Stimulated activated CD4-positive, alpha-beta T cell treated with anti-CD3 and anti-CD28 coated beads, TNF-alpha, amount 100 ng/mL, for 1 hour (primary cell): Measurements from ENCODE around the gene LEF1.
"Not testable (repeated sequence)": the region's sequence is repeated elsewhere in the genome, so short reads cannot be mapped to it uniquely, and the experiment has no call there.

Experiments
- DNase-seq, 3 donors: peaks; one replicate each; pipeline ENCODE4 v3.0.0-alpha.2; 2020; ENCODE audit warnings: low read depth in 3 of 3, low spot score in 1 of 3

LEF1 gene

DNA sequence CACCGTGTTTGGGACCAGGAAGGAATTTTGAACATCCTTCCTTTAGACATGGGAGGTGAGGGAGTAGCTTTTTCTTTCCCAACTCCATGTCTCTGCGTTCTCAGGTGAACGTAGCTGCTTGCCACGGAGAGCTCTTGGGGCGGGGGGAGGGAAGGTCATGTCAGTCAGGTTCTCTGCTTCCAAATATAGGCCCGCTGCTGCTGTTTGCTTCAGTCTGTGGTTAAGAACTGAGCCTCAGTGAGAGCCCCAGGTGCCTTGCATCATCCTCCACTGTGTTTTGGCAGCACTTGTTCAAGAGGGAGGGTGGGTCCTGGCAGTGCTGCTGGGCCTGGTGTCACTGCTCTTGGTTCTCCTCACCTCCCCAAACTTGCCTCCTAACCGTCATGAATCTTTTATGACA, 132.5 kb downstream of the LEF1 start:
- DNase-seq: peak in 2 of 3 donors; percentile 11 to 51

DNA sequence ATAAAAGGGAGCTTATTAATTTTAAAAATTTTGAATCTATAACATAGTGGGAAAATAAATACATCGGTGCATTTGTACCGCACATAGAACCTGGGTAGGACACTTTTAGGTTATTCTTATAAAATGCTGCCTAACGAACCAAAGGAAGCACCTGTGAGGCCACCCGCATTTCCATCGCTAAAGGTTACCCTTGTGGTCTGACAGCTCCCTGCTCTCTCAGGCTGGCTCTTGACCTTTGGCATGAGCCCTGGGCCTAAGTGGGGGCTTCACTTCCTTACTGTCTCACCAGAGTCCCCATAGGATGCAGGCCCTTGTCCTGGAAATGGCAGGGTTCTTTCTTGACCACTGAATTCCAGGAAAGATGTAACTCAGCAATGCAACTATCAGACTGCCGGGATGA, 133.0 kb downstream of the LEF1 start:
- no peak for DNase-seq

GRCh38 chr4:108034565-108034964, 134.2 kb downstream of the LEF1 start:
- no peak for DNase-seq

- no peak for DNase-seq
Measured at GRCh38 chr4:108033348-108033747, 135.4 kb downstream of the LEF1 start.

DNA sequence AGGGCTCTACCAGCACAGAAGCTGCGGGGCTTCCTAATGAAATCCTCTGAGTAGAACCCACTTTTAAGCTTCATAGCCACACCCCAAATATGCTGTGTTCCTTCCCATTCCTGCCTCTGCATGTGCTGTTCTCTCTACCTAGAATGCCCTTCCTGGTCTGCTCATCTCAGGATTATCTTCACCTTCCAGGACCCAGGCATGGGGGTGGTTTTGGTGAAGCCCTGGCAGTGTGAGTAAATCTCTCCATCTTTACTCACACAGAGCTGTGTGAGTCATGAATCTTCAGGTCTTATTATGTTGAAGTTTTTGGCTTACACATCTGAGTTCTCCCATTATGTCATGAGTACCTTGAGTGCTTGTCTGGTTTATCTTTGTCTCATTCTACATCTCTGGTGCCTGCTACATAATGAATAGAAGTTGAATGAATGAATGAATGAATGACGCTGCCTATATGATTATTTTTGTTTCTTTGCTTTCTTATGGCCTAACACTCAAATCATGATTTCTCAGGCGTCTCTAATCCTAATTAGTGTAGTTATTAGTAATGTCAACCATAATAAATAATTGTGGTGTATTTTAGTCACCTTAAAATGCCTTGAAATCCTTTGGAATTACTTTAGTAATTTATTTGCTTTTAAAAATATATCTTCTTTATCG, 137.2 kb downstream of the LEF1 start:
- DNase-seq: no peak

- peak in 2 of 3 donors; percentile 23 to 51 for DNase-seq
Measured at GRCh38 chr4:108030332-108030731, 138.4 kb downstream of the LEF1 start.

DNA sequence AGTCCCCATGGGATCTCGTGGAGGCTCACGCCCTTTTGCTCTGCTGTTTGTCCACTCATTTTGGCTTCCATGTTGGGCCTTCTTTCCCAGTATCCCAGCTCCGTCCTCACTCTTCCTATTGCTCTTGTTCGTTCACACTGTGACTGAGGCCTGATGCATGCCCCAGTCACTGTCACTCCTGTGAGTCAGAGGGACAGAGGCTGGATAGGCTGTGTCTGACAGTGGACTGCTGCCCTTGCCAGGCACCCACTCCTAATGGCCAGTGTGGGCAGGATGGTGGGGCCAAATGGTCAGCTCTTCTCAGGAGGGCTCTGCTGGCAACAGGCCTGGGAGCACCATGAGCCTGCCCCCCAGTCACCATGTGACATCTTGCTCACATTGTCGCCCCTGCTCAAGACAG, 139.0 kb downstream of the LEF1 start:
- no peak for DNase-seq

DNA sequence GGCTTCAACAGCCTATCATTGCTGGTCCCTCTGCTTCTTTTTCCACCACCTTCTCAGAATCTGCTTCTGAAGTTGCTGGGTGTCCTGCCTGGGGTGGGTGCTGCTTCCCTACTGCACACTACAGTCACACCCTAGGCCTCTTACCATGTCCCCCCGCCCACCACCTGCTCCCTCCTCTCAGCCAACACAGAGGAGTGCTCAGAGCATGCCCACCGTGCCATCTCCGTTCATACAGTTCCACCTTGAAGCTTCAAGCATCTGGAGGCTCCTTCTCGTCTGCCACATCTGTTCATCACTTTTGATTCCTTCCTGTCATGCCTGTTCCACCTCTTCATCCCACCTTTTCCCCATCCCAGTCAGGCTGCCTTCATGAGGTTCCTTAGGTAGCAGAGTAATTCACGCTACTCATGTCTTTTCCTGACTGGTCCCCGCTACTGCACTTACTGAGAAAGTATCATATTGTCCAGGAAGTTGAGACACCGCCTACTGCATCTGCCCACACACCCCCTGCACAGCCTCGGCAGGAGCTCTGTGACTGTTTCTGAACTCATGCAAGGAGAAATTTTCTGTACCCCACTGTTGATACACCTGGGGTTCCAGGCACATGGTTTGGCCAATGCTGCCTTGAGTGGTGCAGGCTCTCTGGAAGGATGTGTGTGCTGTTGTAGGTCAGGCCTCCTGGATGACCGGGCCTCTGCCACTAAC, 139.6 kb downstream of the LEF1 start:
- DNase-seq: peak in 1 of 3 donors; percentile 49

- no peak for DNase-seq
Measured at GRCh38 chr4:108024878-108025165, 143.9 kb downstream of the LEF1 start.

DNA sequence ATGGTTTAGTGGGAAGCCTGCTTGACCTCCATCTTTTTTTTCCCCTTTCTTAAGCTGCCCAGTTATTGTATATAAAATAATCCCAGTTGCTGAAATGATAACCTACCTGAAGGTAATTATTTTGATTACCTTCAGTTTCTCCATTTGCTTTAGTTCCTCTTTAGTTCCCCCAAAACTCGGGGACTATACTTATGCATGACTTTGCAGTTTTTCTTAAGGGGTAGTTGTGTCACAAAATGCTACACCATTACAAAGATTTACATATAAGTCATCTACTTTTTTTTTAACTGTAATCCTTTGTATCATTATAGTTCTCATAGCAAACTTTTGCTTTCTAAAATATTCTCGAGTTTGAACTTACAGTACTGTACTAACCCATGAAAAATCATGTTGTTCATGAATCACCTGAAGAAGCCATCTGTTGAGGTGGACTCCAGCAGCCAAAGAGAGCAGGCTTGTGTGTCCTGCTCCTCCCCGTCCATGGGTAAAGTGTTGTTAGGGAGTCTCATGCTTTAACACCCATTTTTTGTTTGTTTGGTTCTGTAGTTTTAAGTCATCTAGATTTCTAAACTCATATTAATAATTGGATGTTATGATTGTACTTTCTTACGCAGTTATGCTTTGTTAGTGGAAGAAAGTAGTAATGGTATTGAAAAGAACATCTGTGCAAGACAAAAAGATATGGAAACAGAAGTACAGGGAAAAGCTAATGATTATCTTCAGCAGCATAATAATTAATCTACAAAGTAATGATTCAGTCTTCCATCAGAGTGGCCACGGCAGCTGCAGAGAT, 144.5 kb downstream of the LEF1 start:
- DNase-seq: no peak

DNA sequence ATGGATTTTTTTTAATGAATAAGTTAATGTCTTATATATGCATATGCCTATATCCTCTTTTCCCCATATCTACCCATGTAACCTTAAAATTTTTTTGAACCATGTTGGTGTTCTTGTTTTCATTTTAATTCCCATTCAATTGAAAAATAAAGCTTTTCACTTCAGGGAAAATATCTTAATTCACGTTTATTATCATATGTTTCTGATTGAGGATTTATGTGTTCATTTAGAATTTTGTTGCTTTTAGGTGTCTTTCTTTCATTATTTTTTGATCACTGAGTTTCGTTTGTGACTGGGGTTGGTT, 149.9 kb downstream of the LEF1 start:
- no peak for DNase-seq

GRCh38 chr4:108018040-108018883, 150.5 kb downstream of the LEF1 start:
- peak; percentile 68 to 78 (median 74) for DNase-seq

- no peak for DNase-seq
Measured at GRCh38 chr4:108013955-108014354, 154.8 kb downstream of the LEF1 start.

- no peak for DNase-seq
Measured at GRCh38 chr4:108013327-108013726, 155.4 kb downstream of the LEF1 start.

DNA sequence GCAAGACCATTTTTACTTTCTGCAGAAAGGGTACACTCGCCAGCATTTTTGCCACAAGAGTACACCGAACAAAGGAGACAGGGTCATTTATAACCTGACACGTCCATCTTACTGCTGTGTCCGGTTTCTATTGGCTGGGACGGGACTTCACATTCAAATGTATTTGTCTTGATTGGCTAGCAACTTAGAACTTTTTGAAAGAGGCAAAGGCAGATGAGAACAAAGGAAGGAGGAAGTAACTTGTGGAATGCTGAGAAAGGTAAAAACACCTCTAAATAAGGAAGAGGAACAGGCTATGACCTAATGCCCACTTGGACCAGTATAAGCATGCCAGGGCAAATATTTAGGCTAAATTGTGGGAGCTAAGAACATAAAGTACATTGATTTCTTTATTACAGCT, 156.3 kb downstream of the LEF1 start:
- not testable (repeated sequence) for DNase-seq

DNA sequence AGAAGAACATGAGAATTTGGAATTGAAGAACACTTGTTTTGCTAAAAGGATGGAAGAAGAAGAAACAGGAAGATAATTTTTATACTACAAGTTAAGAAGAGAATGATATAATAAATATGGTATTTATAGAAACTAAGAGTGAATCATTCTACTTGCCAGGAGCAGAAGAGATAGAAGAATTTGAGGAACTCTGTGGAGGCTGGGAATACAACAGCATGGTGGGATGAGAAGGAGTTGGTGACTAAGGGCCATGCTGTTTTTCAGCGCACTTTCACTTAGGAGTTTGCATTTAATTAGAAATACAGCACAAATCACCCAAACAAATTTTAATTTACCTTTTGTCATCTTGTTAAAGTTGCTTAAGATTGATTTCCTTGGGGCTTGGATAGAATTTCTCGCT, 158.6 kb downstream of the LEF1 start:
- DNase-seq: no peak

DNA sequence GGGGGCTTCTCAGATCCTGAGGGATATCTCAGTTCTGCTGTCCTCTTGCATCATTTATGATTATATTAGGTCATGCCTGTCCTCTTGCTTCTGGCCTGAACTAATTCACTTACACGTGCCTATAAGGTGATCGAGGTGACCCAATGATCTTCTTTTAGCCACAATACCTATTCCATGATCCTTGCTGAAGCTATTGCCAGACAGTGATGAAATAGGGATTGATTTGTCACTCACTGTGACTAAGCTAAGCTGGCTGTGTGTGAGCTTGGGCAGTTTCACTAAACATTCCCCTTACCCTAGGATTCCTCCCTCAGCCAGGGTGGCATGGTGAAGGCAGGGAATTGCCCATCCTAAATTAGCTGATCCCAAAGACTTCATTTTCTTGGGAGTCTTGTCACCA, 160.0 kb downstream of the LEF1 start:
- no peak for DNase-seq

DNA sequence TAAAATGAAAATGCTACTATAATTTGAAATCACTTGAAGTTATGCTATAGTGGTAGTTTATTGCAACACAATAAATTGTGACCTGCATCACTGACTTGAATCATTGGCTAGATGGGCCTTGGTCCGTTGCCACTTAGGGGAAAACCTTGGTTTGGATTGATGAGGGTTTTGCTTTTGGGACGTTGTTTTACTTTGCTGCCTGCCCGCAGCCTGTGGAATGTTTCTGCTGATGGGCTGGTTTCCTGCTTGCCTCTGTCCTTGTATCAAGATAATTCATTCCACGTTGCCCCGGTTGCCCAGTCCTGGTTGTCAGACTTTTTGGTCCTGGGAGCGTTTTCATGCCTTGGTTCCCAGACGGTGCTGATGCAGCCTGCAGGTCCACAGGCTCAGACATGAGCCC, 160.7 kb downstream of the LEF1 start:
- DNase-seq: no peak

DNA sequence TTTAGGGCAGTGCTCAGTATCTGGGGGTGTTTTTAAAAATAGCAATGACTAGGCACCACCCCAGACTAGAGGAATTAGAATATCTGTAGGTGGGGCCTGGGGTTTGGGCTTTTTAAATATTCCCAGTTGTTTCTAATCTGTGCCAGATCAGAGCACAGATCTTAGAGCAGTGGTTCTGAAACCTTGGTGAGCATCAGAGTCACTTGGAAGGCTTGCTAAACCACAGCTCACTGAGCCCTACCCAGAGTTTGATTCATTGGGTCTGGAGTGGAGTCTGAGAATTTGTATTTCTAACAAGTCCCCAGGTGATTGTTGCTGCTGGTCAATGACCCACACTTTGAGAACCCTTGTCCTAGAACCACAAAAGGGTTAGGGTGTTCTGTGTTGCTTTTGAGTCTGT, 162.4 kb downstream of the LEF1 start:
- DNase-seq: no peak

DNA sequence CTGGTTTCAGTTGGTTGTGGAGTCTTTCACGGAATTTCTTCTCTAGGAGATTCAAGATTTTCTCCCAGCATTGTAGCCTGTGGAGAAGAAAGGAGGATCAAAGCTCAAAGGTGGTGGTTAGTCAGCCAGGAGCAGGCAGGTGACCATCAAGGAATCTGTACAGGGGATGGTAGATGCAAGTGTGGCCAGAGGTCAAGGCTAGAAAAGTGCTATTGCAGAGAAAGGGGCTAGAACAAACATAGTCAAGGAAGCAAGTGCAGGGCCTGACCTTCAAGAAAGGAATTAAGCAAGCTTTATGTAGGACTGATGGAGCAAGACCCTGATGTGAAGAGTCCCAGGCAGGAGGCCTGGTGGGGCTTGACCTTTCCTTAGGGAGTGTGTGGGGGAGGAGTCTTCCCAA, 162.9 kb downstream of the LEF1 start:
- DNase-seq: no peak

GRCh38 chr4:108004646-108005045, 164.1 kb downstream of the LEF1 start:
- no peak for DNase-seq
